Mesodermal cell (in vitro differentiated cells): ENCODE results near the gene PISD.
"Not testable (repeated sequence)": the region's sequence is repeated elsewhere in the genome, so short reads cannot be mapped to it uniquely, and the experiment has no call there.

Experiments
- H3K27ac ChIP-seq: 2 replicates; pipeline ENCODE4 v1.7.0; 2013; ENCODE audit warnings: mild to moderate bottlenecking, low read depth, low read length, moderate library complexity; ENCODE audit not compliant: severe bottlenecking
- H3K36me3 ChIP-seq: 2 replicates; pipeline ENCODE4 v1.7.1; 2013; ENCODE audit warnings: mild to moderate bottlenecking, low read length, moderate library complexity; ENCODE audit not compliant: control insufficient read depth, insufficient read depth
- H3K4me1 ChIP-seq: one replicate; pipeline ENCODE4 v1.7.1; 2013; ENCODE audit warnings: mild to moderate bottlenecking, low read length; ENCODE audit not compliant: insufficient read depth, control insufficient read depth, poor library complexity, severe bottlenecking
- H3K4me3 ChIP-seq: 2 replicates; pipeline ENCODE4 v1.7.0; 2013; ENCODE audit warnings: low read length, control low read depth, mild to moderate bottlenecking; ENCODE audit not compliant: insufficient read depth, poor library complexity, severe bottlenecking; ENCODE audit errors: extremely low read depth
- H3K9me3 ChIP-seq: 2 replicates; pipeline ENCODE4 v1.7.1; 2013; ENCODE audit warnings: mild to moderate bottlenecking, low read length, moderate library complexity; ENCODE audit not compliant: control insufficient read depth
- WGBS, 2 experiments: methylation state at CpG; one replicate each; pipeline ENCODE4 v1.1.5; 2013; ENCODE audit warnings: missing lambda C conversion rate in 2 of 2; ENCODE audit not compliant: insufficient coverage in 2 of 2; 5-methylcytosine and 5-hydroxymethylcytosine counted together

Gene PISD

DNA sequence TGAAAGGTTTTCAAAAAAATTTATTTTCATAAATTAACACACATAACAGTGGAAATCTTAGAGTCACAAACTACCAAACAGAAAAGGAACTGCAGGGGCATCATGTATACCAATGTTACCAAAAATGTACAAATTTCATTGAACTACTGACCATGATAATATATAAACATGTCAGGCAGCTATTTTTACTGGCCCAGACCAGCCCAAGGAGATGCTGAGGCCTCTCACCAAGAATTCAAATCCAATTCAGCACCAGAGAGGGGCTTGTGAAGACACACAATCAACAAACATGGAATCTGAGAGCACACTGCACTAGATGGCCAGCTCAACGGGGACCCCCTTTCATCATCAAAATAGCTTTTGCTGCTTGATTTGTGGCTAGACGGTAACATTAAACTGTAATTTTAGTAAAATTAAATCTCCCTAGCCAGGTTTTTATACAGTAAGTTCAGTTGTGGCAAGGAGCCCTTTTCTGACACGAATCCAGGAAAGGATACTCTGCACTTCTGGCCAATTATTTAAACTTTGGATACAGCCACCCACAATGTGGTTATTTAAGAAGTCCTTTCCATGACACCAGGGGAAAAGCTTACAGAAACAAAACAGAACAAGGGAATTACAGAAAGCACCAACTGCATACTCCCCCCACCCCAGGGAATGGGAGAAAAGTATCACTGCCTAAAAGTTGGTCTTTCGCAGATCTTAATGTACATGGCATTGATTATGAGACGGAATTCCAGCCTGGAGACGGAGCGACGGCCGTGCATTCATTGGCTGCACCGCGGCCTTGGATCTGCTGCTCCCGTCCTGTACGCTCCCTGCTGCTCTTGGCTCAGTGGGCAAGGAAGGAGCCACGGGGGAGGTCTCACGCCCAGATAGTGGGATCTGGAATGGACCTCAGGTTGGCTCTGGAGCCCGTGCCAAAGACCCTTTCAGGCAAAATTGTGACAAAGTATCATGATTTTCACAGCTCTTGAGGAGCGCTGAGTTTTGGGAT, 19.6 kb upstream of the PISD start:
- Histone ChIP-seq H3K4me1 (no peaks in the 10 kb centered on the region), H3K27ac (no peak overlapping the region), H3K9me3 (no peaks in the 10 kb centered on the region), H3K36me3 (peaks cover 31% of the 10 kb centered on the region), H3K4me3 (no peak overlapping the region)
- 96% methylated on average over 15 of the region's 17 CpGs for WGBS, 2 experiments

DNA sequence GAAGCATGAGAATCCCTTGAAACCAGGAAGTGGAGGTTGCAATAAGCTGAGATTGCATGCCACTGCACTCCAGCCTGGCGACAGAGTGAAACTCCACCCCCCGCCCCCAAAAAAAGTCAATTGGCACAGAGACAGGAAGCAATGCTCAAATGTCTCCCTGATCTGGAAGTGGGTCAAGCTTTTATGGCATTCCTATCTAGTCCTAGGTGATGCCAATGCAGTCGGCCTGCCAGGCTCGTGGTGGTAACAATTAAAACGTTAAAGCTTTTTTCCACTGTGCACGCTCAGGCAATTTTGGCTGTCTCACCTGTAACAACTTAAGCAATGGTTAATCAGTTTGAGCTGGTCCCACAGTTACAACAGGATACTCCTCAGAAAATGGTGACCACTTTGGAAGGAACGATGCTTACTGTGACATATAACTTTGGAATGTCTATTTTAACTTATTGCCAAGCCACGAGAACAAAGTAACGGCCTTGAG, 18.9 kb upstream of the PISD start:
- 96 to 99% methylated on average over 5 to 6 of the region's 9 CpGs for WGBS, 2 experiments
- Histone ChIP-seq H3K4me3 (no peak overlapping the region), H3K4me1 (no peaks in the 10 kb centered on the region), H3K27ac (no peak overlapping the region), H3K9me3 (no peaks in the 10 kb centered on the region), H3K36me3 (peaks cover 27% of the 10 kb centered on the region)

DNA sequence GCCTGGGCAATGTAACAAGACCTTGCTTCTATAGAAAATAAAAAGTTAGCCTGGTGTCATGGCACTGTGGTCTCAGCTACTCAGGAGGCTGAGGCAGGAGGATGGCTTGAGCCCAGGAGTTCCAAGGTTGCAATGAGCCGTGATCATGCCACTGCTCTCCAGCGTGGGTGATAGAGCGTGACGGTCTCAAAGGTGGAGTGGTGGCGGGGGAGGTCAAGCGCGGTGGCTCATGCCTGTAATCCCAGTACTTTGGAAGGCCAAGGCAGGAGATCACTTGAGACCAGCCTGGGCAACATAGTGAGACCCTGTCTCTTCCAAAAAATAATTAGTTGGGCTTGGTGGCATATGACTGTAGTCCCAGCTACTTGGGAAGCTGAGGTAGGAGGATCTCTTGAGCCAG, 16.7 kb upstream of the PISD start:
- Histone ChIP-seq H3K9me3 (no peaks in the 10 kb centered on the region), H3K4me1 (no peaks in the 10 kb centered on the region), H3K4me3 (no peak overlapping the region), H3K27ac (no peak overlapping the region), H3K36me3 (peaks cover 11% of the 10 kb centered on the region)
- 84 to 88% methylated on average over 7 of the region's 7 CpGs for WGBS, 2 experiments

DNA sequence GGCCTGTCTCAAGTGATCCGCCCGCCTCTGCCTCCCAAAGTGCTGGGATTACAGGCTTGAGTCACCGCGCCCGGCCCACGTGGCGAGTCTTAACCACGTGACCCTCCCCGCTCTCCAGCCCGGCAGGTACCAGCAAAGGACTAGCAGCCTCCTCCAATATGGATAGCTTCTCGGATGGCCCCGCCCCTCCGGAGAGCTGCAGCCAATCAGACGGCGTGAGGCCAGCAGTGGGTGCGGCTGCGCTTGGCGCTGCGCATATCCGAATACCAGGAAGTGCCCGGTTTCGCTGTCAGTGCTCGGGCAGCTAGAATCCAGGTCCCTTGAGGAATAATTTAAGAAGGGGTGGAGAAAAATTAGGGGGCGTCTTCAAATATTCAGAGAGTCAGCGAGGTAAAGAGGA, 14.7 kb upstream of the PISD start:
- H3K27ac ChIP-seq = no peak overlapping the region

DNA sequence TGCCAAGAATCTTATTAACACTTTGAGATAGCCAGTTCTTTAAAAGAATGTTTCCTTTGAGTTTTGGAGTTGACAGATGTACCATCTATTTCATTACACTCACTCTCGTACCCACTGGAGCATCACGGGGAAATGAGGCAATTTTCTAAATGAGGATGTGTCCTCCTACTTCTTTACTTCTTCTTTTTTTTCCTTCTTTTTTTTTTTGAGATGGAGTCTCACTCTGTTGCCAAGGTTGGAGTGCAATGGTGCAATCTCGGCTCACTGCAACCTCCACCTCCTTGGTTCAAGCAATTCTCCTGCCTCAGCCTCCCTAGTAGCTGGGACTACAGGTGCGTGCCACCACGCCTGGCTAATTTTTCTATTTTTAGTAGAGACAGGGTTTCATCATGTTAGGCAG, 12.2 kb upstream of the PISD start:
- H3K9me3 ChIP-seq, H3K27ac ChIP-seq, H3K36me3 ChIP-seq, H3K4me3 ChIP-seq, H3K4me1 ChIP-seq: not testable (repeated sequence)
- whole genome bisulfite sequencing, 2 experiments = 93 to 100% methylated on average over 2 to 3 of the region's 5 CpGs

More for the DNA sequence above, 14.7 kb upstream of the PISD start:
- Histone ChIP-seq H3K9me3 (no peaks in the 10 kb centered on the region), H3K36me3 (no peaks in the 10 kb centered on the region), H3K4me1 (no peaks in the 10 kb centered on the region), H3K4me3 (no peak overlapping the region)
- WGBS, 2 experiments = 72 to 76% methylated on average over 25 of the region's 25 CpGs

DNA sequence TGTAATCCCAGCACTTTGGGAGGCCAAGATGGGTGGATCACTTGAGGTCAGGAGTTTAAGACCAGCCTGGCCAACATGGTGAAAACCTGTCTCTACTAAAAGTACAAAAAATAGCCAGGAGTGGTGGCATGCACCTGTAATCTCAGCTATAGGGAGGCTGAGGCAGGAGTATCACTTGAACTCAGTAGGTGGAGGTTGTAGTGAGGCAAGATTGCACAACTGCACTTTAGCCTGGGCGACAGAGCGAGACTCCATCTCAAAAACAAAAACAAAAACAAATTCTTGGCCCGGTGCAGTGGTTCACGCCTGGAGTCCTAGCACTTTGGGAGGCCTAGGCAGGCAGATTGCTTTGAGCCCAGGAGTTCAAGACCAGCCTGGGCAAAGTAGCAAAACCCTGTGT, 6.8 kb upstream of the PISD start:
- not testable (repeated sequence) for H3K4me3 ChIP-seq, H3K9me3 ChIP-seq, H3K36me3 ChIP-seq, H3K4me1 ChIP-seq, H3K27ac ChIP-seq
- WGBS, 2 experiments = 82 to 100% methylated on average over 2 to 3 of the region's 4 CpGs

DNA sequence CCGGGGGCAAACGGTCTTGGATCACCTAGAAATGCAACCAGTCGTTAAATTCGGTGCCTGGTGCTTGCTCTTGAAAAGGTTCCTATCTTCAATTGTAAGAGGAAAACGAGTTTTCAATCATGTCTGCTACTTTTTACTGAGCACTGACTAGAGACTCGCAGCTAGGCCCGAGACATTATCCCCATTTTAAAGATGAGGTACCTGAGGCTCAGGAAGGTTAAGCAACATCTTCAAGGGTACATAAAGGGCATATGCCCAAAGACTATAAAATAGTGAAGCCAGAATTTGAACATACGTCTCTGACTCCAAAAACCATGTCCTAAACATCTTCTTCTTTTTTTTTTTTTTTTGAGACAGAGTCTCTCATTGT, 638 bp upstream of the PISD start:
- peak overlapping the region; percentile 74 for H3K27ac ChIP-seq
- H3K36me3 ChIP-seq = no peaks in the 10 kb centered on the region
- 67 to 72% methylated on average over 8 of the region's 8 CpGs for WGBS, 2 experiments
- H3K9me3 ChIP-seq = no peaks in the 10 kb centered on the region
- H3K4me1 ChIP-seq = peaks cover 4% of the 10 kb centered on the region
- H3K4me3 ChIP-seq = peak overlapping the region; percentile 88

DNA sequence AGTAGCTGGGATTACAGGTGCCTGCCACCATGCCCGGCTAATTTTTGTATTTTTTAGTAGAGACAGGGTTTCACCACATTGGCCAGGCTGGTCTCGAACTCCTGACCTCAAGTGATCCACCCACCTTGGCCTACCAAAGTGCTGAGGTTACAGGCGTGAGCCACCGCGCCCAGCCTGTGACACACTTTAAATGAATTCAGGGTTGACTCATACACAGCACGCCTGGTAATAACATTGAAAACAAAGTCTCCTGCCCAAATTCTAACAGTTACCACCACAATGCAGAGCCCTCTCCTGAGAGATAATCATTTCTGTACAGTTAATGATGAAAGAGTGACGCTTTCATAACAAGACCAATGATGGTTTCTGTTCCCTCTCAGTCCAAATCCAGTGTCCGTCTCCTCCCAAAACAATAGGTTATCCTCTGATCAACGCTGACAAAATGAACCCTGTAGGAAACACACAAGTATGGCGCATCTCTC, 1.1 kb downstream of the PISD start:
- H3K9me3 ChIP-seq, H3K4me1 ChIP-seq, H3K36me3 ChIP-seq: not testable (repeated sequence)
- WGBS, 2 experiments = 61 to 68% methylated on average over 5 to 8 of the region's 10 CpGs
- Histone ChIP-seq H3K27ac (peak overlapping the region; percentile 74), H3K4me3 (peak overlapping the region; percentile 88)

DNA sequence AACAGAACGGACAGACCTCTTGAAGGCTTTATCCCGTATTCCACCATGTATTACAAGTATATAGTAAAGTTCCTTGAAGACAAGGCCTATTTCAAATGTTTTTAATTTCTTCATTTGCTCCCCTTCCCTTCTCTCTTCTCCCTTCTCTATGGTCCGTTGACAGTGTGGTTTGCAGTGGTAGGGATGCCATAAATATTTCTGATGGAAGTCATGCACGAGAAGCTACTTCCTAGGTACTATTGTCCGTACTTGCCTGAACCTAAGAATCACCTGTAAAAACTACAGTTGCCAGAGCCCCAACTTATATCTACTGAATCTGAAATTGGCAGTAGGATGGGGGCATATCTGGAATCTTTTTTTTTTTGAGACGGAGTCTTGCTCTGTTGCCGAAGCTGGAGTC, 2.8 kb downstream of the PISD start:
- Histone ChIP-seq H3K4me3 (no peak overlapping the region), H3K27ac (no peak overlapping the region), H3K4me1 (peaks cover 4% of the 10 kb centered on the region), H3K36me3 (no peaks in the 10 kb centered on the region), H3K9me3 (no peaks in the 10 kb centered on the region)
- 100% methylated on average over 3 to 4 of the region's 7 CpGs for WGBS, 2 experiments

DNA sequence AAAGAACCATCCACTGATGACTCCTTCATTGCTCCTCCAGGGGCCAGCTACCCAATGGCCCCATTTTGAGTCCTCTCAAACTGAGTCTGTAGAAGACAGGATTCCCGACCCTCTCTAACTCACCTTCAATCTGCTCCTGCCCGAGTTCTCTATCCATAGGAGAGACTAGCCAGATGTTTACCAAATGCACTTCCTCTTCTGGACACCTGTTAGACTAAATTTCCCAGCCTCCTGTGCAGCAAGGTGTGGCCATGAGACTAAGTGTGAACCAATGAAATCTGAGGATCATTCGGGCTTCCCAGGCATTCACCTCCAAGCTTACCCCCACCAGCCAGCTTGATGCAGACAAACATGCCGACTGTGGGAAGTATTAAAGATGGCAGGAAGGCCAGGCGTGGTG, 7.6 kb downstream of the PISD start:
- 95% methylated on average over 4 of the region's 5 CpGs for WGBS, 2 experiments

DNA sequence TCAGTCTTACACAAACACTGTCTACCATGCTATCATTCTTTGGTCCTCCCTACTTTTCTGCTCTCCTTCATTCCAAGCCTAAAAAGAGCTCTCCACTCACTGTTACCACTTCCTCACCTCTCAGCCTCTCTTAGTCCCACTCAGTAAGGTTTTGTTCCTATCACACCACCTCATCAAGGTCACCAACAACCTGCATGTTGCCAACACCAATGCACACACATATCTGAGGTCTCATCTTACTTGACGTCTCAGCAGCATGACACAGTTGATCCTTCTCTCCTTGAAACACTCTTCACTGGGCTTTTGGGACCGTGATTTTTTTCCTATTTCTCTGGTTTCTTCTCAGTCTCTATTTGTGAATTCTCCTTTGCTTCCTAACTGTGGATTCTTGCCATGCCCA, 8.1 kb downstream of the PISD start:
- Histone ChIP-seq H3K36me3 (peaks cover 16% of the 10 kb centered on the region), H3K4me1 (no peaks in the 10 kb centered on the region), H3K27ac (no peak overlapping the region), H3K4me3 (no peak overlapping the region), H3K9me3 (no peaks in the 10 kb centered on the region)
- 92 to 94% methylated on average over 2 of the region's 2 CpGs for WGBS, 2 experiments

More for the DNA sequence above, 7.6 kb downstream of the PISD start:
- H3K36me3 ChIP-seq = peaks cover 12% of the 10 kb centered on the region
- no peaks in the 10 kb centered on the region for H3K4me1 ChIP-seq
- H3K9me3 ChIP-seq = no peaks in the 10 kb centered on the region
- H3K4me3 ChIP-seq = no peak overlapping the region
- H3K27ac ChIP-seq = no peak overlapping the region
